ENCODE measurements around the gene ALPL. TPM values are rescaled to one million over a fixed set of nuclear protein-coding genes. Genes with fewer than 3 reads are reported as not detected.

Gene ALPL
- total RNA-seq, 1 donor from 2014 or later = 1.0 TPM

DNA sequence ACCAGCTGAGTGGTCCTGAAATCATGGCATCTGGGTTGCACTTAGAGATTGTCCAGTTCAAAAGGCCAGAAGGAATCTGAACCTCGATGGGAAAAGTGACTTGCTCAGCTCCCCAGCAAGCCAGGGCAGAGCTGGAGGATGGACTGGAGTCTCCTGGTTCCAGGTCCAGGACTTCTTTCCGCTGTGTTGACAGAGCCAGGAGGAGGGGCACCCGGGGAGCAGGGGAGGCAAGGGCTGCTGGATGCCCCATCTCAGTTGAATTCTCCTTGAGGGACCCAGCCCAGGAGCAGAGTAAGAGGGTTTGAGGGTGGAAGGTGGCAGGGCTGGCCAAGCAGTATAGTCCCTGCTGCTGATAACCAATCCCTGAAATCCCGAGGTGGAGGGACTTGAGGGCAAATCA lies 2.4 kb upstream of the ALPL start:
- Histone ChIP-seq H3K9me3 (ENCODE audit: control insufficient read depth in 3 of 3, low read length in 3 of 3) (no peaks in the 10 kb centered on the region), H3K4me3 (ENCODE audit: low read length in 3 of 3) (no peak overlapping the region), H3K9ac (ENCODE audit: low read depth in 1 of 3, low read length in 3 of 3) (no peak overlapping the region), H3K27ac (ENCODE audit: low read depth, low read length) (no peak overlapping the region), H3K4me1 (ENCODE audit: control insufficient read depth in 3 of 3, insufficient read depth in 3 of 3, low read length in 3 of 3) (peaks cover 11 to 19% (median 12%) of the 10 kb centered on the region in 3 donors), H3K27me3 (ENCODE audit: control insufficient read depth in 3 of 3, insufficient read depth in 3 of 3, low read length in 3 of 3) (peaks cover 33 to 53% (median 53%) of the 10 kb centered on the region in 3 donors), H3K36me3 (ENCODE audit: control insufficient read depth in 3 of 3, insufficient read depth in 3 of 3, low read length in 3 of 3) (no peaks in the 10 kb centered on the region)

- Histone ChIP-seq H3K27ac (ENCODE audit: low read depth, low read length) (no peak overlapping the region), H3K27me3 (ENCODE audit: control insufficient read depth in 3 of 3, insufficient read depth in 3 of 3, low read length in 3 of 3) (peaks cover 33 to 53% (median 53%) of the 10 kb centered on the region in 3 donors), H3K36me3 (ENCODE audit: control insufficient read depth in 3 of 3, insufficient read depth in 3 of 3, low read length in 3 of 3) (no peaks in the 10 kb centered on the region), H3K4me1 (ENCODE audit: control insufficient read depth in 3 of 3, insufficient read depth in 3 of 3, low read length in 3 of 3) (peaks cover 14 to 21% (median 14%) of the 10 kb centered on the region in 3 donors), H3K4me3 (ENCODE audit: low read length in 3 of 3) (no peak overlapping the region), H3K9me3 (ENCODE audit: control insufficient read depth in 3 of 3, low read length in 3 of 3) (no peaks in the 10 kb centered on the region), H3K9ac (ENCODE audit: low read depth in 1 of 3, low read length in 3 of 3) (no peak overlapping the region)
Observed at GRCh38 chr1:21507511-21508270, 1.5 kb upstream of the ALPL start.

GRCh38 chr1:21508580-21509350 lies 458 bp upstream of the ALPL start:
- Histone ChIP-seq H3K27ac (ENCODE audit: low read depth, low read length) (no peak overlapping the region), H3K4me3 (ENCODE audit: low read length in 3 of 3) (peak overlapping the region; percentile 15 to 52 (median 26)), H3K27me3 (ENCODE audit: control insufficient read depth in 3 of 3, insufficient read depth in 3 of 3, low read length in 3 of 3) (peaks cover 33 to 51% (median 49%) of the 10 kb centered on the region in 3 donors), H3K9me3 (ENCODE audit: control insufficient read depth in 3 of 3, low read length in 3 of 3) (no peaks in the 10 kb centered on the region), H3K9ac (ENCODE audit: low read depth in 1 of 3, low read length in 3 of 3) (no peak overlapping the region), H3K36me3 (ENCODE audit: control insufficient read depth in 3 of 3, insufficient read depth in 3 of 3, low read length in 3 of 3) (no peaks in the 10 kb centered on the region), H3K4me1 (ENCODE audit: control insufficient read depth in 3 of 3, insufficient read depth in 3 of 3, low read length in 3 of 3) (peaks cover 14 to 21% (median 14%) of the 10 kb centered on the region in 3 donors)

DNA sequence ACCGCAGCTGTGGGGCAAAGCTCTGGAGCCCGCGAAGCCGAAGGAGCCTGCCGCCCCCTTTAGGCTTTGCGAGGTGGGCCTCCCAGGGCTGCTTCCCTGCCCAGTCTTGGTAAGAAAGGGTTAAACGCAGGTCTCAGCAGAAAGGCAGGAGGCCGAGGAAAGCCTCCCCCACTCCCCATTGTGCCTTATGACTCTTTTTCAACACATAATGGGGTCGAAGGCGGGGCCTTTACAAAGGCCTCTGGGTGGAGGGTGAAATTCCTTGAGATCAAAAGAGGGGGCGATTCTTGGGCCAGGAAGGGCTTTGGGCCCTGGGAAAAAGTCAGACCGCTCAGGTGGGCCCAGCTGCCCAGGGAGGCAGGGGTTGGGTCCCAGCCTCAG lies 880 bp downstream of the ALPL start:
- Histone ChIP-seq H3K36me3 (ENCODE audit: control insufficient read depth in 3 of 3, insufficient read depth in 3 of 3, low read length in 3 of 3) (no peaks in the 10 kb centered on the region), H3K27ac (ENCODE audit: low read depth, low read length) (no peak overlapping the region), H3K4me3 (ENCODE audit: low read length in 3 of 3) (no peak overlapping the region), H3K4me1 (ENCODE audit: control insufficient read depth in 3 of 3, insufficient read depth in 3 of 3, low read length in 3 of 3) (peaks cover 14 to 21% (median 14%) of the 10 kb centered on the region in 3 donors), H3K9me3 (ENCODE audit: control insufficient read depth in 3 of 3, low read length in 3 of 3) (no peaks in the 10 kb centered on the region), H3K27me3 (ENCODE audit: control insufficient read depth in 3 of 3, insufficient read depth in 3 of 3, low read length in 3 of 3) (peaks cover 41 to 55% (median 48%) of the 10 kb centered on the region in 3 donors), H3K9ac (ENCODE audit: low read depth in 1 of 3, low read length in 3 of 3) (no peak overlapping the region)

DNA sequence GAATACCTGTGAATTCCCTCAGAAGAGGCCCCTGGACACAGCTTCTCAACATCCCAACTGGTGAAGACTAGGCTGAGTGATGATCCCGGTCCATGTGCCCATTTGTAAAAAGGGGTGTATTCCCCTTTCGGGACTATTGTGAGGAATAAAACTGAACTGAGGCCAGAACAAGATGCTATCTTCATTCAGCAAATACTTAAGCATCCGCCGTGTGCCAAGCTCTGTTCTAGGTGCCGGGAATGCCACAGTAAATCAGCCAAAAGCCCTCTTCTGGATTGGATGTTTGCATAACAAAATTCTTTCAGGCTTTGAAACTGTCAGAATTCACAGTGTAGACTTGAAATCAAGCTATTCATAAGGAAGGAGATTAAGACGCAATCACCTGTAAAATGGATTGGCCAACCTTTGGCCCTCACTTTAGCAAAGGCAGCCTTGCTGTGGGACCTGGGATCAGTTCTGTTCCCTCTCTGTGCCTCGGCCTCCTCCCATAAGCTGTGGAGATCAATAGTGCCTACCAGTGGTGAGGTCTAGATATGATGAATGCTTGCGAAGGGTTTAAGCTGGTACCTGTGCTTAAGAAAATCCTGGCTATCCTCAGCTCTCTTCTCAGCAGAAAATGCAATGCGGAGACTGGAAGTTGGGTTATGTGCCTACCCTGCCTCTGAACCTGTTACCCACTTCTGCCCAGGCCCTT lies 1.8 kb downstream of the ALPL start:
- H3K27me3 ChIP-seq (ENCODE audit: control insufficient read depth in 3 of 3, insufficient read depth in 3 of 3, low read length in 3 of 3) = peaks cover 39 to 55% (median 41%) of the 10 kb centered on the region in 3 donors
- H3K4me1 ChIP-seq (ENCODE audit: control insufficient read depth in 3 of 3, insufficient read depth in 3 of 3, low read length in 3 of 3) = peaks cover 14 to 21% (median 14%) of the 10 kb centered on the region in 3 donors
- H3K36me3 ChIP-seq (ENCODE audit: control insufficient read depth in 3 of 3, insufficient read depth in 3 of 3, low read length in 3 of 3) = no peaks in the 10 kb centered on the region
- no peak overlapping the region for H3K4me3 ChIP-seq (ENCODE audit: low read length in 3 of 3)
- H3K9me3 ChIP-seq (ENCODE audit: control insufficient read depth in 3 of 3, low read length in 3 of 3) = no peaks in the 10 kb centered on the region
- no peak overlapping the region for H3K9ac ChIP-seq (ENCODE audit: low read depth in 1 of 3, low read length in 3 of 3)
- no peak overlapping the region for H3K27ac ChIP-seq (ENCODE audit: low read depth, low read length)

DNA sequence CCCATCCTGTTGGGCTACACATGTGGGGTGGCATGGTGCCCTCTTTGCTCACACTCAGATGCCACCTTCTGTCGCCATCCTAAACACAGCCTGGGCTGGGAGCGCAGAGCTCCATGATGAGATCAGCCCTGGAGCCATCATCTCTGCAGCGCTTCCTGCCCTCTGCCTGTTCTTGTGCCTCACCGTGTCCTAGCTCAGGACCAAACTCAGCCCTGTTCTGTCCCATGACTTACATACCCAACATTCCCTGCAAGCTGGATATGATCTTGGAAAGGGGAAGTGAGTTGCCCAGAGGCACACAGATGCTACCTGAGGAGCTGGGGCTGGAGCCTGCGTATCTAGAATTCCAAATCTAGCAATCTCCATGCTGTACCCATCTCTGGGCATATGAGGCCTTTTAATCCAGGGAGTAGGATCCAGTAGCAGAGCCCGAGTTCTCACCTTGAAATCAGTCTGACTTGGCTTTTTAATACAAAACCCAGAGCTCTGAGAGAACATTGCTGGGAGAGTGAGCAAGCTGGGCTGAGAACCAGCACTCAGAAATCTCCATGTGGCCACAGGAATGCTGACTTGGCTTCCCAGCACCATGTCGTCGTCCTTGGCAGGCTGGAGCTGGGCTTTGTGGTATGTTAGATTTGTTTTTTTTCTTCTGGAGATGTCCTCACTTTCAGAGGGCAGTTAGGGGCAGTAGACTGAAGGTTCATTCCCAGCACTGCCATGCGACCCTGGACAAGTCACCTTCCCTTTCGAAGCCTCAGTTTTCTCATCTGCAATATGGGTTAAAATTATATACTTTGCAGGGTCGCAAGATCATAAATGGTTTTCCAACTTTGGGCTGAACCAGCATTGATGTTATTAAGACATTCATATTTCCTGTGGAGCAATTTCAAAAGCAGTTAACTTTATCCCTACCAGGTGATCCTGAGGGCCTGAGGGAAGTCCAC lies 2.6 kb downstream of the ALPL start:
- H3K9me3 ChIP-seq (ENCODE audit: control insufficient read depth in 3 of 3, low read length in 3 of 3) = no peaks in the 10 kb centered on the region
- H3K36me3 ChIP-seq (ENCODE audit: control insufficient read depth in 3 of 3, insufficient read depth in 3 of 3, low read length in 3 of 3) = no peaks in the 10 kb centered on the region
- H3K4me1 ChIP-seq (ENCODE audit: control insufficient read depth in 3 of 3, insufficient read depth in 3 of 3, low read length in 3 of 3) = peaks cover 14 to 21% (median 14%) of the 10 kb centered on the region in 3 donors
- H3K9ac ChIP-seq (ENCODE audit: low read depth in 1 of 3, low read length in 3 of 3) = no peak overlapping the region
- H3K27me3 ChIP-seq (ENCODE audit: control insufficient read depth in 3 of 3, insufficient read depth in 3 of 3, low read length in 3 of 3) = peaks cover 32 to 53% (median 38%) of the 10 kb centered on the region in 3 donors
- no peak overlapping the region for H3K4me3 ChIP-seq (ENCODE audit: low read length in 3 of 3)
- H3K27ac ChIP-seq (ENCODE audit: low read depth, low read length) = no peak overlapping the region

DNA sequence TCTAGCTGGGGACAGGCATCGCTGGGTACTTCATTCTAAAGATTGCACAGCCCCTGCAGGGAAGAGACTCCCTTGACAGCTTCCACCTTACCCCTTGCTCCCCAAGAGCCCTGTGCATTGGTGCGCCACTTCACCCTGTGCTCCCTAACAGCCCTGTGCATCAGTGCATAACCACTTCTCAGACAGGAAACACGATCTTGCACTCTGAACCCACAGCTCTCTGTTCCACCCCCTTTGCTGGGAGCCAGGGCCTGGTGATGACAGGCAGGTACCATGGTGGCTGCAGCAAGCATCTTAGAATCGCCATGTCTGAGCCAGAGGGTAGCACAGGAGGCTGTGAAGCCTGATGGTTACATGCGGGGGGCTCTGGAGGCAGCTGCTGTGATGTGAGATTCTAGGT lies 5.0 kb downstream of the ALPL start:
- Histone ChIP-seq H3K9ac (ENCODE audit: low read depth in 1 of 3, low read length in 3 of 3) (no peak overlapping the region), H3K9me3 (ENCODE audit: control insufficient read depth in 3 of 3, low read length in 3 of 3) (no peaks in the 10 kb centered on the region), H3K4me3 (ENCODE audit: low read length in 3 of 3) (no peak overlapping the region), H3K36me3 (ENCODE audit: control insufficient read depth in 3 of 3, insufficient read depth in 3 of 3, low read length in 3 of 3) (no peaks in the 10 kb centered on the region), H3K27ac (ENCODE audit: low read depth, low read length) (no peak overlapping the region), H3K4me1 (ENCODE audit: control insufficient read depth in 3 of 3, insufficient read depth in 3 of 3, low read length in 3 of 3) (peaks cover 8 to 16% (median 9%) of the 10 kb centered on the region in 3 donors), H3K27me3 (ENCODE audit: control insufficient read depth in 3 of 3, insufficient read depth in 3 of 3, low read length in 3 of 3) (peaks cover 11 to 33% (median 22%) of the 10 kb centered on the region in 3 donors)

DNA sequence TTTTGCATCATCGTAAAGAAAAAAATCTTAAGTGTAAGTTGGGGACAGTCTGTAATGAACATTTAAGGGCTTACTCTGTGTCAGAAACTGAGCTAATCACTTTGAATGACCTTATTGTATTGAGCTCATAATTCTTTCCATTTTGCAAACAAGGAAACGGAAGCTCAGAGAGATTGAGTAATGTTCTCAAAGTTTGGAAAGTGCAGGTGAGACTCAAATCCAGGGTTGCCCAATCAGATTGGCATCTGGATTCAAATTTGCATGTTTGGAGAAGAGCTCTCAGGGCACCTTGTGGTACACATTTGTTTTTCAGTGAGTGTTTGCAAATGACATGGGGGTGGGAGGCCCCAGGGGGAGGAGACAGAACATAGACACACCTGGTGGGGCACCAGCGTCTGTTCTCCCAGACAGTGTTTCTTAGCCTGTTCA lies 8.0 kb downstream of the ALPL start:
- H3K27ac ChIP-seq (ENCODE audit: low read depth, low read length) = no peak overlapping the region
- no peaks in the 10 kb centered on the region for H3K36me3 ChIP-seq (ENCODE audit: control insufficient read depth in 3 of 3, insufficient read depth in 3 of 3, low read length in 3 of 3)
- peaks cover 0 to 3% (median 0%) of the 10 kb centered on the region in 3 donors for H3K4me1 ChIP-seq (ENCODE audit: control insufficient read depth in 3 of 3, insufficient read depth in 3 of 3, low read length in 3 of 3)
- no peak overlapping the region for H3K4me3 ChIP-seq (ENCODE audit: low read length in 3 of 3)
- peaks cover 2 to 13% (median 8%) of the 10 kb centered on the region in 3 donors for H3K27me3 ChIP-seq (ENCODE audit: control insufficient read depth in 3 of 3, insufficient read depth in 3 of 3, low read length in 3 of 3)
- H3K9me3 ChIP-seq (ENCODE audit: control insufficient read depth in 3 of 3, low read length in 3 of 3) = no peaks in the 10 kb centered on the region
- H3K9ac ChIP-seq (ENCODE audit: low read depth in 1 of 3, low read length in 3 of 3) = no peak overlapping the region

Measured in skeletal muscle tissue (tissue), 4 donors.